ENCODE data around the gene GOLGA7B. TPM values are rescaled to one million over a fixed set of nuclear protein-coding genes. Genes with fewer than 3 reads are reported as not detected.

Gene GOLGA7B
- total RNA-seq, 1 experiment from 2014 or later, result not detected

GRCh38 chr10:97901381-97901780 lies 51.7 kb downstream of the GOLGA7B start:
- Mint-ChIP-seq H3K4me3 (ENCODE audit: unreplicated experiment) (no peak overlapping the region), H3K36me3 (ENCODE audit: insufficient read depth, unreplicated experiment) (no peaks in the 10 kb centered on the region), H3K27ac (ENCODE audit: low read depth, unreplicated experiment) (no peak overlapping the region), H3K9me3 (ENCODE audit: unreplicated experiment) (no peaks in the 10 kb centered on the region), H3K4me1 (ENCODE audit: insufficient read depth, unreplicated experiment) (no peaks in the 10 kb centered on the region), H3K27me3 (ENCODE audit: insufficient read depth, unreplicated experiment) (peaks cover 17% of the 10 kb centered on the region)
- no peak for DNase-seq (ENCODE audit: unreplicated experiment)
- BruUV-seq (replicated peaks), result no TSS peak
- no peak for TF ChIP-seq CTCF (IDR thresholded peaks at IDR 0.05; ENCODE audit: unreplicated experiment)
- intact Hi-C loops (cut with micrococcal nuclease), result no loop called here
- ChIA-PET POLR2A (interaction anchor here (0.6 kb wide), 1 partner anchor 1775 kb away, joined by 3 read pairs; no protein-coding TSS in a partner anchor), CTCF (interaction anchor here (0.8 to 6.6 kb wide), 5 partner anchors 8 to 270 kb away, joined by 3 to 52 read pairs (median 3); no protein-coding TSS in a partner anchor)

GRCh38 chr10:97903128-97904017 lies 53.7 kb downstream of the GOLGA7B start:
- no peak overlapping the region for H3K27ac Mint-ChIP-seq (ENCODE audit: low read depth, unreplicated experiment)
- ChIA-PET POLR2A (interaction anchor here (1.1 kb wide), 1 partner anchor 14 kb away, joined by 3 read pairs; no protein-coding TSS in a partner anchor), CTCF (interaction anchor here (0.5 to 6.6 kb wide), 10 partner anchors 8 to 938 kb away, joined by 3 to 52 read pairs (median 4); no protein-coding TSS in a partner anchor)
- H3K27me3 Mint-ChIP-seq (ENCODE audit: insufficient read depth, unreplicated experiment), result peaks cover 25% of the 10 kb centered on the region
- no peak for TF ChIP-seq CTCF (IDR thresholded peaks at IDR 0.05; ENCODE audit: unreplicated experiment)
- H3K36me3 Mint-ChIP-seq (ENCODE audit: insufficient read depth, unreplicated experiment), result no peaks in the 10 kb centered on the region
- no peak for DNase-seq (ENCODE audit: unreplicated experiment)
- no peaks in the 10 kb centered on the region for H3K4me1 Mint-ChIP-seq (ENCODE audit: insufficient read depth, unreplicated experiment)
- no TSS peak for BruUV-seq (replicated peaks)
- intact Hi-C loops (cut with micrococcal nuclease), result no loop called here
- no peaks in the 10 kb centered on the region for H3K9me3 Mint-ChIP-seq (ENCODE audit: unreplicated experiment)
- H3K4me3 Mint-ChIP-seq (ENCODE audit: unreplicated experiment), result no peak overlapping the region

GRCh38 chr10:97904018-97904381 lies 54.4 kb downstream of the GOLGA7B start:
- intact Hi-C loops (cut with micrococcal nuclease), result no loop called here
- no peak for TF ChIP-seq CTCF (IDR thresholded peaks at IDR 0.05; ENCODE audit: unreplicated experiment)
- ChIA-PET CTCF (interaction anchor here (0.5 to 6.6 kb wide), 8 partner anchors 12 to 937 kb away, joined by 3 to 52 read pairs (median 4); no protein-coding TSS in a partner anchor), POLR2A (no interaction called here)
- Mint-ChIP-seq H3K9me3 (ENCODE audit: unreplicated experiment) (no peaks in the 10 kb centered on the region), H3K36me3 (ENCODE audit: insufficient read depth, unreplicated experiment) (no peaks in the 10 kb centered on the region), H3K4me3 (ENCODE audit: unreplicated experiment) (no peak overlapping the region), H3K4me1 (ENCODE audit: insufficient read depth, unreplicated experiment) (no peaks in the 10 kb centered on the region), H3K27me3 (ENCODE audit: insufficient read depth, unreplicated experiment) (peaks cover 31% of the 10 kb centered on the region), H3K27ac (ENCODE audit: low read depth, unreplicated experiment) (no peak overlapping the region)
- no peak for DNase-seq (ENCODE audit: unreplicated experiment)
- BruUV-seq (replicated peaks), result no TSS peak

- Mint-ChIP-seq H3K9me3 (ENCODE audit: unreplicated experiment) (no peaks in the 10 kb centered on the region), H3K4me3 (ENCODE audit: unreplicated experiment) (no peak overlapping the region), H3K36me3 (ENCODE audit: insufficient read depth, unreplicated experiment) (no peaks in the 10 kb centered on the region), H3K27ac (ENCODE audit: low read depth, unreplicated experiment) (no peak overlapping the region), H3K4me1 (ENCODE audit: insufficient read depth, unreplicated experiment) (no peaks in the 10 kb centered on the region), H3K27me3 (ENCODE audit: insufficient read depth, unreplicated experiment) (peaks cover 37% of the 10 kb centered on the region)
- ChIA-PET CTCF (interaction anchor here (0.6 to 6.6 kb wide), 4 partner anchors 11 to 532 kb away, joined by 3 to 52 read pairs (median 5); no protein-coding TSS in a partner anchor), POLR2A (no interaction called here)
- intact Hi-C loops (cut with micrococcal nuclease), result no loop called here
- BruUV-seq (replicated peaks), result no TSS peak
- no peak for TF ChIP-seq CTCF (IDR thresholded peaks at IDR 0.05; ENCODE audit: unreplicated experiment)
- DNase-seq (ENCODE audit: unreplicated experiment), result no peak
Observed at GRCh38 chr10:97904576-97904975, 54.9 kb downstream of the GOLGA7B start.
